ENCODE measurements around the gene LHFPL2.

Gene LHFPL2

DNA sequence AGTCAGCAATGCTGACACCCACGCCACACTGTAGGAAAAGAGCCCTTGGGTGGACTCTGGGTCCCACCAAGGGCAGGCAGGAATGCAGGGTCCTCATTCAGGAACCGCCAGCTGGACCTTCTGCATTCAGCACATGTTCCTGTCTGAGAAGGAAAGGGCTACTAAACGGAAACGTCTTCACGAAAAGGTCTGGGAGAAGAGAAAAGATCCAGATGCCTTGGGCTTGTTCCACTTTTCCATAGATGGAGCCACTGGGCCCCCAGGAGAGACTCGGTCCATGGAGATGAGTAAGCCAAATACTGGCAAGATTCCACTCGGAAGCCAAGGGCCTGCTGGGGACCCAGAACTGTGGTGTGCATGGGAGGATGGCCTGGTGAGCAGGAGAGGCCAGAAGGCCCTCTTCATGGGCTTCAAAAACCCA, 38.4 kb downstream of the LHFPL2 start:
- DNase-seq = no peak
- in situ Hi-C loops (cut with HindIII; ENCODE audit: low pct_ligation_motif_present, low pct_unique_long_range_greater_than_20kb, low sequenced_read_pairs) = no loop called here

DNA sequence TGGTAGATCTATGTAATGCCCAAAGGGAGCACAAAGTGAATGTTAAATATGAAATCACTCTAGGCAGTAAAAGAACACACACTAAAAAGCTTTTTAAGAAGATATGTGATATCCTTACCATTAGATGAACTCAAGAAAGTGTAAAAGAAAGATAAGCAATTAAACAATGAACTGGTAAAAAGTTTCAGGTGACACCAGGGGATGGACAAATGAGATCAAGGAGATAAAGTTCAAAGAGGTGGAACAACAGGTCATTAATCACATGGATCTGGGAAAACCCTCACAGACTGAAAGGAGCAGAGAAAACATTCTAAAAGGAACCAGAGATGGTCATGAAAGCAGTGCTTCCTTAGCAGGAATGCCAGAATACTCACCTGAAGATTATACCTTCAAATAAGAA, 40.7 kb downstream of the LHFPL2 start:
- no peak for DNase-seq
- in situ Hi-C loops (cut with HindIII; ENCODE audit: low pct_ligation_motif_present, low pct_unique_long_range_greater_than_20kb, low sequenced_read_pairs) = no loop called here

DNA sequence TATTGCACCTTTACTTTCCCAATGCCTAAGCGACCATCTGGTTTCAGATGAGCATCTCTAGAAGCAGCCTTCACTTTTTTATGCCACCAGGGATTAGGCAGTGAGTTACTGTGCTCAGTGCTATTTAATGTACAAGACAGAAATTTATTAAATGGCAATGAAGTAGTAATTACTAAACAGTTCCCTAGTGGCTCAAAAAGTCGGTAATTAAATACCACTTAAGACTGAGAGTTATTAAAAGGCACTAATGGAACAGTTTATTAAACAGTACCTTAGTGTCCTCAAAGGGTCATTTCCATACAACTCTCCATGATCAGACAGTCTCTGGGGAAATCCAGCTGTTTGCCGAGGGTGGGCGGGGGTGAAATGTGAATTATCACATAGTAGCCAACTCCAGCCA, 42.3 kb downstream of the LHFPL2 start:
- no peak for DNase-seq

DNA sequence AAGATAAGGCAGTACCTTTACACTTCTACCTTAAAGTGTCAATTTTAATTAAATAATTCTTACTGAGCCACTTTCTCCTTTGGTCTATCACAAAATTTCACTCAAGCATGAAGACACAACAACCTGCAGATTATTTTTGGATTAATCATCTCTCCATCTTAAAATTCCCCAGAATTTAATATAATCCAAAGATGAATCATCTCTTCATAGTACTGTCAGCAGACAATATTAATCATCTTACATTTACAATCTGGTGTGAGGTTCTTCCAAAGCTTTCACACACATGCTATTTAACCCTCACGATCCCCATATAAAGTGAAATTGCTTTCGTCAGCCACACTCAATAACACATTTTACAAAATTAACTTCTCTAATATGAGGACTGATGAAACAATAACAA, 43.0 kb downstream of the LHFPL2 start:
- no peak for DNase-seq
- in situ Hi-C loops (cut with HindIII; ENCODE audit: low pct_ligation_motif_present, low pct_unique_long_range_greater_than_20kb, low sequenced_read_pairs) = no loop called here

More for the DNA sequence above, 42.3 kb downstream of the LHFPL2 start:
- in situ Hi-C loops (cut with HindIII; ENCODE audit: low pct_ligation_motif_present, low pct_unique_long_range_greater_than_20kb, low sequenced_read_pairs) = no loop called here

DNA sequence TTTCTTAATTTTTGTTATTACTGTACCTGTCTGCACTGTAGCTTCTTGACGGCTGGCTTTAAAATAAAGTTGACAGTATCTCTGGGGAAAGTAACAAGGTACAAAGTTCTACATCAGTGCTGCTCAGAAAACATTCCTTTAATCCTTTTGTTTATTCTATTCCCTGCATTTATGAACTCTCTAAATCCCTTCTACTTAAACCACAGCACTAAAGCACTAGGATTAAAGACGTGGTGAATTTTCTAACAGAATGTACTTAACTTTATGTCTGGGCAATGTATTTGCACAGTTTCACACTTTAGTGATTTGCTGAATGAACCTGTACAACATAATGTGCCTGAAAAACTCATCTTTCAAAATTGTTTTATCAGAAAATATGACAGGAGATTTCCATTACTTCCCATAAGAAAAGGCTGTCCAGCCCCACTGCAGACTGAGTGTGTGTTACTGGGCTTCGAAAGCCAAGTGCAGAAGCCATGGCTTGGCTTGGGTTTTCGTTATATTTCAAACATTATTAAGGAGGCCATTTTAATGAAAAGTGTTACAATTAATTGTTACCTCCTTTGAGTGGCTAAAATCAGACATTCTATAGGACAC, 43.8 kb downstream of the LHFPL2 start:
- in situ Hi-C loops (cut with HindIII; ENCODE audit: low pct_ligation_motif_present, low pct_unique_long_range_greater_than_20kb, low sequenced_read_pairs) = no loop called here
- DNase-seq = no peak

DNA sequence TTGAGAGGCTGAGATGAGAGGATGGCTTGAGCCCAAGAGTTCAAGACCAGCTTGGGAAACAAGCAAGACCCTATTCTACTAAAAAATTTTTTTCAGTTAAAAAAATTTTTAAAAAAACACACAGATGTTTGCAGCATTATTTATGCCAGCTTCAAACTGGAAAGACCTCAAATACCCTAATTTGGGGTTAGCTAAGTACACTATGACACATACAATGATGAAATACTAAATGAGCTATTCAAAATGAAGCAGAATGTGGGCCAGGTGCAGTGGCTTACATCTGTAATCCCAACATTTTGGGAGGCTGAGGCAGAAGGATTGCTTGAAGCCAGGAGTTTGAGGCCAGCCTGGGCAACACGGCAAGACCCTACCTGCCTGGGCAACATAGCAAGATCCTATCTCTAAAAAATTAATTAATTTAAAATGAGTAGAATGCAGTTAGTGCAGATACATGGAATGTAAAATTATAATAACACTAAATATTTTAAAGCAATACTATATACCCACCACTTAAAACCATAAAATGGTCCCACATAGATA, 44.9 kb downstream of the LHFPL2 start:
- DNase-seq = no peak
- in situ Hi-C loops (cut with HindIII; ENCODE audit: low pct_ligation_motif_present, low pct_unique_long_range_greater_than_20kb, low sequenced_read_pairs) = no loop called here

DNA sequence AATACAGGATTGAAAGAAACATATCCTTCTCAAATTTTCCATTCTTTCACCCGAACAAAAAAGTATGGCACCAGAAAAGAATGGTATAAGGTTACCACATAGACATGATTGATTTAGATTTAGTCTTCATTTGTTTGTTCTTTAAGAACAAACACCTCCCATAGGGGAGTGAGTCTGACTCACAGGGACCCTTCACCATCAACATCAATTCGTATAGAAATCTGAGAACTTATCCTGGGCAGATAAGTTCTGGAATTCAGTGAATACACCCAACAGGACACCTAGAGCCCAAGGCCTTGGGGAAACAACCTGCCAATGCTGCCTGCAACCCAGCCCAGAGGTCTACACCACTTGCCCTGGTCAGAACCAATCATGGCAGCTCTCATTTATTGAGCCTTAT, 46.2 kb downstream of the LHFPL2 start:
- in situ Hi-C loops (cut with HindIII; ENCODE audit: low pct_ligation_motif_present, low pct_unique_long_range_greater_than_20kb, low sequenced_read_pairs) = no loop called here
- no peak for DNase-seq

DNA sequence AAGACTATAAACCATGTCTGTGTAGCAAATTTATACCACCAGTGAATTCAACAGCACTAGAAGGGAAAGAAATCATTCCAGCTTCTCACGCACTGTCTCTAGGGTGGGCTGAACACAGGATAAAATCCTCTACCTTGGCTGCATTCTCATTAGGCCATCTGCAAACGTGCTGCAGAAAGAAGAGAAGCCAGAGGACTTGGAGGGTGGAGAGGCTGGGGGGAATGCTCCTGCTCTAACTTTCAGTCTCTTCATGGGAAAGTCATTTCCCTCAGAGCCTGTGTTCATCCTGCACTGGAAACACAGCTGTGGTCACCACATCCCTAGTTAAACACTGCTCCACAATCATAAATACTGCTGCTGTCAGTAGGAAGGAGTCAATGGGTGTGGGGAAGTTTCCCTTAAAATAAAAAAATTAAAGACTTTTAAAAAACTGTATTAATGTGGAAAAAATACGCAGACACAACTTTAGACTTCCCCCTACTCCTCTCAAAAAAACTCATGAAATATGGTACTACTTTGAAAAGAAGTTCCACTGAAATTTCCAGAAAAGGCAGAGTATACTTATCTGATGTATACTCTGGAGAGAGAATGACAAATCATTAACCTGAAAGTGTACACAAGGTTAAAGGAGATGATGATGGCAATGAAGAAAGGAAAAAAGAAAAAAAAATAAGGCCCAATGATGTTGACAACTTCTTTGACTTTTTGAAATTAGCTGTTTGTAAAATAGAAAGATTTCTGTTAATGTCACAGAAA, 46.8 kb downstream of the LHFPL2 start:
- in situ Hi-C loops (cut with HindIII; ENCODE audit: low pct_ligation_motif_present, low pct_unique_long_range_greater_than_20kb, low sequenced_read_pairs) = no loop called here
- DNase-seq = no peak

DNA sequence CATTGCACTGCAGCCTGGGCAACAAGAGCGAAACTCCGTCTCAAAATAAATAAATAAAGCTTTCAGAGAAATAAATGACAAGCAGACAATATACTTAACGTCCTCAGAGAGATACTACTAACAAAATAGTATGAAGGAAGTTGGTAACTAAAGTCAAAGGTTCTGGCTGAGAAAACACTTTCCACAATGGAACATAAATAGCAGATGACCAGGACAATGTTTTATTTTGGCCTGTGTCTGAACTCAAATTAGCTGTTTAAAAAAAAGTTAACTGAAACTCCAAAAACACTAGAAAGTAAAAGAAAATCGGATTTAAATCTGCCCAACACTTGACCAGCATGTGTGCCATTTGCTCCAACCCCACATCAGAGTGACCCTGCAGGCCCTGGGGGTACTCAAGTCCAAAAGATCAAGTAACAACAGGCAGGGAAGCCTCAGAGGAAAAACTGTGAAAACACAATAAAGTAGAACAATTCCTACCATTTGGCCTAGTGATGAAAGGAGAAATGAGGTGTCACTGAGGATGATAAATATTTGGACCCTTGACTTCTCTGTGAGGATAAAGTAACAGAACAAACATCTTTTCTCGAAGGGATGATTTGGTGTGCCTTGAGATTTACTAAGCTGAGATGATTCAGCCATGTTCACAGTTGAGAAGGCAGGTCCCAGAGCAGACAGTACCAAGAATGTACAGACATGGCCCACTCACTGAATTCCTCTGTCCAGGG, 47.7 kb downstream of the LHFPL2 start:
- in situ Hi-C loops (cut with HindIII; ENCODE audit: low pct_ligation_motif_present, low pct_unique_long_range_greater_than_20kb, low sequenced_read_pairs) = no loop called here
- peak; percentile 43 for DNase-seq

DNA sequence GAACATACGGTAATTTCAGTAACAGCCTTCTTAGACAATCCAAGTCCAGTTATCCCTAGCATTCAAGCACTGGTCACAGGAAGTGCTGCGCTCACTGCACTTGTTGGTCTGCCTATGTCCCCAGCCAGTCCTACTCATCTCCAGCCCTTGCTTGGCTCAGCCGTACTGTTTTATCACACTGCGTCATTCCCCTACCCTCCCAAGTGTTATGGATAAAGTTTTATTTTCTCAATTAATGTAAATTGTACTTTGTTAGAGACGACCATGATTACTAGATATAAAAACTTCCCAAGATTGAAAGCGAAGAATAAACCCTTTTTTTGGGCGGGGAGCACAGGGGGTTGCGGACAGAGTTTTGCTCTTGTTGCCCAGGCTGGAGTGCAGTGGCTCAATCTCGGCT, 49.6 kb downstream of the LHFPL2 start:
- no peak for DNase-seq
- in situ Hi-C loops (cut with HindIII; ENCODE audit: low pct_ligation_motif_present, low pct_unique_long_range_greater_than_20kb, low sequenced_read_pairs) = no loop called here

DNA sequence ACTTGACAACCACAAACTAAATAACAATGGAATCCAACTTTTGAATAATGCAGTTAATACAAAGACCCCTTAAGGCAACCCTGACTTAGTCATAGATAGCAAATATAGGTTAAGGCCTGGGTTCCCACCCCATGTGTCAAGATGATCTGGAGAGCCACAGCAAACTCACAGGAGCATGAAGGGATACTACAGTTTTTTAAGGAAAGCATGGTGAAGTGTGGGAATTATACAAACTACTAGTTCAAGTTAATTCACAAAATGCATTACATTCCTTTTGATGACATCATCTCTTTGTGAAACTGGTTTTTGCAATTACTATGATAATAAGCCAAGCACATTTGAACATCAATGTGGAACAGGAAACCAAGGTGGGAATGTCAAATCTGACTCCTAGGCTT, 50.6 kb downstream of the LHFPL2 start:
- no peak for DNase-seq
- in situ Hi-C loops (cut with HindIII; ENCODE audit: low pct_ligation_motif_present, low pct_unique_long_range_greater_than_20kb, low sequenced_read_pairs) = no loop called here

DNA sequence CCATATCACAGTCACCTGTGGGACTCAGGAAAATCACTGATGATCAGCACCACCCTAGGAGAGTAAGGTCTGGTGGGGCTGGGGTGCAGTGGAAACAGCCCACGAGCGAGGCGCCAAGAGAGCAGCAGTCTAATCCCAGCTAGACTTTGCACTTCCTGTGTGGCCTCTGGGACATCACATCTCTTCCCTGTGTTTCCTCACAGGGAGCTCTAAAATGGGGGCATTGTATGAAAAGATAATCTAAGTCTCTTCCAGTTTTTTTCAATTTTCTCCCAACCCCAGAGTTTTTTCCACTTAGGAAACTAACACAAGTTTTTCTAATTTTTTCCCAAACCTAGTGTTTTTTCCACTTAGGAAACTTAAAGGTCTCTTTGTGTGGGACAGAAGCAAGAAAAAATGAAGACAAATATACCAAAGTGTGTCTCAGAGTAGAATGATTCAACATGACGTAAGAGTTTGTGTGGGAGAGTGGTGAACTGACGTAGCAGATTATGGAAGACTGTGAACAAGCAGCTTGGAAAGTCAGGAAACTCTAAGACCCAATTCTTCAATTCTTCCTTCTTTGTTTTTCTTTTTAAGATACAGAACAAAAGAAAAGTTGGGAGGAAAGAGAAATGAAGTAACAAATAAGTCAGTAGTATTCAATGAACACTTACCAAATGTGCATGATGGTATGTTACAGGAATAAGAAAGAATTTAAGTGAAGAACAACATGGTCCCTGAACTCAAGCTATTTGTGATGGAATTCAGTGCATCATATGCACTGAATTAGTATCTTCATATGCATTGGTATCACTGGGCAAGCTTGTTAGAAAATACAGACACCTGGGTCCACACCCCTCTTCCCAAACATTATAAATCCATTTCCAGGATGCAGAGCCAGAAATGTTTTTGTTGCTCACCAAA, 51.3 kb downstream of the LHFPL2 start:
- no peak for DNase-seq

DNA sequence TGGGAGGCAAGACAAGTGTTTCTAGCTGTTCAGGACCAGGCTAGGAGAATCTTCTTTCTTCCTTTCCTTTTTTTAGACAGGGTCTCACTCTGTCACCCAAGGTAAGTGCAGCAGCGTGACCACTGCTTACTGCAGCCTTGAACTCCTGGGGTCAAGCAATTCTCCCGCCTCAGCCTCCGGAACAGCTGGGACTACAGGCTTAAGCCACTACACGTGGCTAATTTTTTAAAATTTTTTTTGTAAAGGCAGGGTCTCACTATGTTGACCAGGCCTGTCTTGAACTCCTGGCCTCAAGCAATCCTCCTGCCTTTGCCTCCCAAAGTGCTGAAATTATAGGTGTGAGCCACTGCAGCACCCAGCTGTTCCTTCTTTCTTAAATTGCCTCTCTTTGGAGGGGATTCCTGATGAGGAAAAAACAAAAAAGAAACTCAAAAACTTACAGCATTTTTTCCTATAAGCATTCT, 53.1 kb downstream of the LHFPL2 start:
- no peak for DNase-seq
- in situ Hi-C loops (cut with HindIII; ENCODE audit: low pct_ligation_motif_present, low pct_unique_long_range_greater_than_20kb, low sequenced_read_pairs) = no loop called here

More for the DNA sequence above, 51.3 kb downstream of the LHFPL2 start:
- in situ Hi-C loops (cut with HindIII; ENCODE audit: low pct_ligation_motif_present, low pct_unique_long_range_greater_than_20kb, low sequenced_read_pairs) = no loop called here

DNA sequence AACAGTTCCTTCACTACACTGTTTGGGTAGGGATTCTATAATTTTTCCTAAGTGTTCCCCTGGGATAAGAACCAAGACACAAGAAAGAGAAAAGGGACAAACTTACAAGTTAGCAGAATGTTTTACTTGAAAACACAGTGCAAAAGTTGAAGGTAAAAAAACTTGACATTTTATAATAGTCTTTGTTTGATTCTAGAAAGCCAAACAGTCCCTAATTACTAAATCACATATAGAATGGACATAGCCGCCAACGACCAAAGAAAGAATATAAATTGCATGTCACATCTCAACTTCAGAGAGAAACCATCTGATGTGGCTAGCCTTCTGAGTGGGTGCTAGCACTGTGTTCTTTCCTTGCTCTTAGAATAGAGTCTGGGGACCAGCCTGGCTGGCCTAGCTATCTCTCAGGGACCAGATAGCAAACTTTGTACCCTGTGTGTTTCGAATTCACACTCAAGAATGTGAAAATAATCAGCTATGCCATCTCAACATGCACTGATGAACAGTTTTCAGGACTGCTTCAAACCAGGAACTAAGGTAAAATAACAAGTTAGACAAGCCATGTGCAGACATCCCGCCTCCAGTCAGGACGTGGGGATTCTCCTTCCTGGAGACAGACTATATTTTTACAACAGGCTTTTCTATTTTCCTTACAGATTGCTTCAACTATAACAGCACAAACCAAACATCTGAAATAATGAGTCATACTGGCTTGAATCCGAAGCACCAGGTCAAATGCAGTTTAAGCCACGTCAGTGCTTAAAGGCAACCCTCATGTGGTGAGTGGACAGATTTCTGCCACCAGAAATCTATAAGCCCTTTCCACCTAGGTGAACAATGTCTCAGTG, 53.7 kb downstream of the LHFPL2 start:
- DNase-seq = peak; percentile 82
- in situ Hi-C loops (cut with HindIII; ENCODE audit: low pct_ligation_motif_present, low pct_unique_long_range_greater_than_20kb, low sequenced_read_pairs) = no loop called here

DNA sequence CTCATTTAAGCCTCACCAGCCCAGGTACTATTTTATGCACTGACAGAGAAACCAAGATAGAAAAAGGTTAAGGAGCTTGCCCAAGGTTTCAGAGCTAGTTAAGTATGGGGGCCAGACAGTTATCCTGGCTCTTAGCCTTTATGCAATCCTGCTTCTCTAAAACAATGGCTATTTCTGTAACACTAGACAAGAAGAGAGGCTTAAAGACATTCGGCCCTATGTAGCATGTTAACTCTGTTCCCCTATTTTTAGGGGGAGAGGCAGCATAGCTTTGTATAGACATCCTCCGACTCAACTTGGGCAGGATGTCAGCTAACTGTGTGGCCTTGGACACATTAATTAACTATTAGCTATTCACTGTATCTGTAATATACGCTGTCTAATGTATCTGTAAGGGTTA, 54.6 kb downstream of the LHFPL2 start:
- no peak for DNase-seq
- in situ Hi-C loops (cut with HindIII; ENCODE audit: low pct_ligation_motif_present, low pct_unique_long_range_greater_than_20kb, low sequenced_read_pairs) = no loop called here

DNA sequence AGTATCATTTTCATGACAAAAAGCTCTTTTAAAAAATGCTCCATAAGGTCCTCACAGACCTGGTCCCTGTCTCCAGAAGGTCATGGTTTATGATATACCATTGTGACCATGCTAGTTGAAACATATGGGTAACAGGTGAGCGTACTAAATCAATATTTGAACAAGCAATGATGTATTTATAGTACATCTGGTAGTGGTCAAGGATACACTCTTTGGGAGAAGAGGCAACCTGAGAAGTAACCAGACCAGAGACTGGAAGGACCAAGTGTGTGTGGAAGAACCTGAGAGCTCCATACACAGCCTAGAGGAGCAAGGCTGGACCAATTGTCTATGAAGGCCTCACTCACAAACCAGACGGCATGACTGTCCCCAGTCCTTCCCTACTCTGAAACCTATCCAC, 55.1 kb downstream of the LHFPL2 start:
- in situ Hi-C loops (cut with HindIII; ENCODE audit: low pct_ligation_motif_present, low pct_unique_long_range_greater_than_20kb, low sequenced_read_pairs) = no loop called here
- no peak for DNase-seq

DNA sequence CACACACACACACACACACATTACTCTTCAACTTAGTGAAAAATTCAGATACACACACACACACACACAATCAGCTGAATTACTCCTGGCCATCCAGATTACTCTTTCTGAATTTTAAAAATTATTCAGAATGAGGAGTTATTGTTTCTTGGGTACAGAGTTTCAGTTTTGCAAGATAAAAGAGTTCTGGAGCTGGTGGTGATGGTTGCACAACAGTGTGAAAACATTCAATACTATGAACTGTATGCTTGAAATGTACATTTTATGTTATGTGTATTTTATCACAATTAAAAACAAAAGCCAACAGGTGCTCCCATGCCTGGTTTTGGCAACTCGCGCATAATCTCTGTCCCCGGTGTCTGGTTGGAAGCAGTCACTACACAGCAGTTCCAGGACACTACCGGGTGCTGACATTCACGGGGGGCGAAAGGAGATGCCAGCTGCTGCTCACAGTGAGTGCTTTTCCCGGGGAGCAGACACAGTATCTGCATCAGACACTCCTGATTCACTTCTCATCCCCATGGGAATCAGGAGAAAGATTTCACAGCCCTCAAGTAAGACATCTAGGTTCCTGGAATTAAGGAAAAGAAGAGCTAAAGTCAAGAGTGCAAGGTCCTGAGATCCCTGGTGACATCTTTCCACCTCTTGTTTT, 55.7 kb downstream of the LHFPL2 start:
- in situ Hi-C loops (cut with HindIII; ENCODE audit: low pct_ligation_motif_present, low pct_unique_long_range_greater_than_20kb, low sequenced_read_pairs) = no loop called here

More for the DNA sequence above, 55.7 kb downstream of the LHFPL2 start:
- DNase-seq = no peak

Measured in ACHN (cell line).